A549 (cell line): Measurements from ENCODE around the gene TOX2. TPM values are rescaled to one million over a fixed set of nuclear protein-coding genes. Genes with fewer than 3 reads are reported as not detected.

Experiments
- ATAC-seq, 2 experiments: fragments of 200-7000 bp in 1 of 2; fragments of >200 bp in 1 of 2; cut with Nextera tagmentation in 1 of 2; cut with Tn5 transposase in 1 of 2; 3 replicates each; pipeline versions ENCODE4 v1.8.0 to v1.9.1; 2018 to 2020; ENCODE audit warnings: mild to moderate bottlenecking in 1 of 2, moderate library complexity in 1 of 2
- CTCF ChIA-PET: fragments of 300-600 bp; sonication (Branson Sonifier 250); formaldehyde crosslinking; extraction: SDS; loops from one replicate; lab custom pipeline; 2021; ENCODE audit warnings: antibody characterized with exemption, inconsistent platforms; lab: Yijun Ruan, JAX
- POLR2A ChIA-PET: fragments of 350-600 bp; formaldehyde crosslinking; extraction: SDS; loops from one replicate; lab custom pipeline; 2021; ENCODE audit warnings: antibody characterized with exemption, inconsistent platforms; lab: Yijun Ruan, JAX
- DNase-seq, 2 experiments: peaks; one replicate each; pipeline versions ENCODE4 v3.0.0 to v3.0.0-alpha.2; 2011 to 2016; ENCODE audit warnings: low read depth in 1 of 2, low spot score in 1 of 2
- FAIRE-seq: peaks from 2 replicates; lab custom pipeline; 2011; peaks lifted over from hg19 to GRCh38; lab: Jason Lieb, UNC
- H3K27ac ChIP-seq, 2 experiments: fragments of >200 bp; sonication (Bioruptor Twin); formaldehyde crosslinking; 3 replicates each; pipeline ENCODE4 v1.5.1; 2016 to 2017
- H3K4me1 ChIP-seq: fragments of >200 bp; sonication (Bioruptor Twin); formaldehyde crosslinking; 3 replicates; pipeline ENCODE4 v1.6.1; 2016
- H3K4me2 ChIP-seq: fragments of >200 bp; sonication (Bioruptor Twin); formaldehyde crosslinking; 3 replicates; pipeline ENCODE4 v1.6.1; 2016
- H3K4me3 ChIP-seq: fragments of >200 bp; sonication (Bioruptor Twin); formaldehyde crosslinking; 3 replicates; pipeline ENCODE4 v1.5.1; 2016
- H3K9me3 ChIP-seq: fragments of >200 bp; sonication (Bioruptor Twin); formaldehyde crosslinking; 3 replicates; pipeline ENCODE4 v1.6.1; 2016
- CBX2 ChIP-seq: fragments of 200-600 bp; sonication (generic); IDR thresholded peaks from 2 replicates; pipeline ENCODE4 v1.6.1; 2016; ENCODE audit warnings: low read depth, mild to moderate bottlenecking, borderline replicate concordance
- CHD4 ChIP-seq: fragments of 200-600 bp; sonication (generic); IDR thresholded peaks from 2 replicates; pipeline ENCODE4 v1.6.1; 2016; ENCODE audit warnings: antibody characterized with exemption, mild to moderate bottlenecking, borderline replicate concordance
- CTCF ChIP-seq: fragments of >200 bp; sonication (Bioruptor Twin); formaldehyde crosslinking; IDR thresholded peaks from 3 replicates; pipeline ENCODE4 v1.5.1; 2016
- EP300 ChIP-seq, 2 experiments: fragments of >200 bp; sonication (Bioruptor Twin); formaldehyde crosslinking; IDR thresholded peaks; 2 replicates in 1 of 2; 3 replicates in 1 of 2; pipeline ENCODE4 v1.6.1; 2016 to 2017
- ESRRA ChIP-seq: fragments of 150-350 bp; IDR thresholded peaks from 2 replicates; pipeline ENCODE4 v1.6.1; 2014; ENCODE audit warnings: mild to moderate bottlenecking, low read length, borderline replicate concordance
- HDAC2 ChIP-seq: fragments of 200-600 bp; sonication (generic); IDR thresholded peaks from 2 replicates; pipeline ENCODE4 v1.6.1; 2016
- HEYL ChIP-seq: fragments of 250-450 bp; sonication (Bioruptor Pico); IDR thresholded peaks from 2 replicates; pipeline ENCODE4 v1.8.0; 2021; ENCODE audit warnings: mild to moderate bottlenecking, moderate library complexity
- HOXA7 ChIP-seq: fragments of 250-450 bp; sonication (Bioruptor Pico); IDR thresholded peaks from 2 replicates; pipeline ENCODE4 v1.5.0; 2020; ENCODE audit warnings: mild to moderate bottlenecking, moderate library complexity
- HOXB5 ChIP-seq: fragments of 250-450 bp; sonication (Bioruptor Pico); IDR thresholded peaks from 2 replicates; pipeline ENCODE4 v1.5.0; 2020; ENCODE audit warnings: mild to moderate bottlenecking, moderate library complexity
- JUNB ChIP-seq: fragments of >200 bp; sonication (Bioruptor Twin); formaldehyde crosslinking; IDR thresholded peaks from 2 replicates; pipeline ENCODE4 v1.6.1; 2016
- KDM5A ChIP-seq: fragments of 200-600 bp; sonication (generic); IDR thresholded peaks from 2 replicates; pipeline ENCODE4 v1.6.1; 2016; ENCODE audit warnings: antibody characterized with exemption, mild to moderate bottlenecking
- MAFK ChIP-seq: fragments of 450-650 bp; IDR thresholded peaks from 2 replicates; pipeline ENCODE4 v1.6.1; 2014; ENCODE audit not compliant: partially characterized antibody
- MYC ChIP-seq: IDR thresholded peaks from 2 replicates; pipeline ENCODE4 v1.6.1; 2012; ENCODE audit warnings: mild to moderate bottlenecking, inconsistent platforms, low read length, improper control_type of control experiment, borderline replicate concordance
- NFE2L2 ChIP-seq: fragments of 150-350 bp; conservative IDR thresholded peaks from 2 replicates; pipeline ENCODE4 v1.6.1; 2014; ENCODE audit warnings: low read length
- PHF8 ChIP-seq: fragments of 200-600 bp; sonication (generic); IDR thresholded peaks from 2 replicates; pipeline ENCODE4 v1.6.1; 2016; ENCODE audit warnings: low read depth, mild to moderate bottlenecking, antibody characterized with exemption, moderate library complexity, borderline replicate concordance
- RAD21 ChIP-seq, 2 experiments: fragments of >200 bp in 1 of 2; sonication (Bioruptor Twin) in 1 of 2; formaldehyde crosslinking in 1 of 2; IDR thresholded peaks in 1 of 2; conservative IDR thresholded peaks in 1 of 2; 2 replicates in 1 of 2; 3 replicates in 1 of 2; pipeline ENCODE4 v1.6.1; 2012 to 2018; ENCODE audit warnings: inconsistent platforms in 1 of 2
- RARB ChIP-seq: fragments of 250-450 bp; sonication (Bioruptor Pico); IDR thresholded peaks from 2 replicates; pipeline ENCODE4 v1.8.0; 2021; ENCODE audit warnings: mild to moderate bottlenecking, moderate library complexity
- RFX5 ChIP-seq: fragments of 450-650 bp; IDR thresholded peaks from 2 replicates; pipeline ENCODE4 v1.7.1; 2014; ENCODE audit warnings: antibody characterized with exemption, mild to moderate bottlenecking, moderate library complexity
- RNF2 ChIP-seq: fragments of 200-600 bp; sonication (generic); IDR thresholded peaks from 2 replicates; pipeline ENCODE4 v1.6.1; 2016; ENCODE audit warnings: low read depth, mild to moderate bottlenecking, antibody characterized with exemption, moderate library complexity, borderline replicate concordance
- TFCP2L1 ChIP-seq: fragments of 250-450 bp; sonication (Bioruptor Pico); IDR thresholded peaks from 2 replicates; pipeline ENCODE4 v1.5.0; 2021; ENCODE audit warnings: mild to moderate bottlenecking
- TP53 ChIP-seq: fragments of 250-450 bp; sonication (Bioruptor Pico); IDR thresholded peaks from 2 replicates; pipeline ENCODE4 v1.5.0; 2021; ENCODE audit warnings: mild to moderate bottlenecking, moderate library complexity
- ZFP36 ChIP-seq: fragments of 450-650 bp; IDR thresholded peaks from 2 replicates; pipeline ENCODE4 v1.6.1; 2014; ENCODE audit warnings: borderline replicate concordance; ENCODE audit not compliant: partially characterized antibody
- ZSCAN20 ChIP-seq: fragments of 250-450 bp; sonication (Bioruptor Pico); IDR thresholded peaks from 2 replicates; pipeline ENCODE4 v1.8.0; 2022; ENCODE audit warnings: mild to moderate bottlenecking, moderate library complexity
- whole genome bisulfite sequencing: methylation state at CpG from one replicate; pipeline ENCODE4 v1.1.6; 2017; ENCODE audit errors: missing lambda C conversion rate; 5-methylcytosine and 5-hydroxymethylcytosine counted together
- polyA plus RNA-seq, 4 experiments: library from polyadenylated mRNA; depleted of rRNA in 3 of 4; stranded (reverse); fragments of >200 nt; fragmentation: RNase III in 1 of 4; extraction: RNeasy Plus Mini Kit Qiagen cat#74134 plus additional on column Dnase treatment in 1 of 4; gene quantifications; 2 replicates in 3 of 4; 3 replicates in 1 of 4; pipeline ENCODE4 v1.2.3, GENCODE V29; 2011 to 2017
- TF ChIP-seq, protein P1 (sequence below): fragments of >200 bp; sonication (Bioruptor Twin); formaldehyde crosslinking; IDR thresholded peaks from 2 replicates; pipeline ENCODE4 v1.6.1; 2016
- TF ChIP-seq, protein P2 (sequence below): fragments of 450-650 bp; IDR thresholded peaks from 2 replicates; pipeline ENCODE4 v1.6.1; 2014; ENCODE audit warnings: antibody characterized with exemption
- TF ChIP-seq, protein P3 (sequence below): fragments of >200 bp; sonication (Bioruptor Twin); formaldehyde crosslinking; IDR thresholded peaks from 3 replicates; pipeline ENCODE4 v1.6.1; 2016

The TOX2 gene
- polyA plus RNA-seq, 2 of the 4 experiments (the other 2 are of a cell fraction): 2.5 to 5.3 TPM

DNA sequence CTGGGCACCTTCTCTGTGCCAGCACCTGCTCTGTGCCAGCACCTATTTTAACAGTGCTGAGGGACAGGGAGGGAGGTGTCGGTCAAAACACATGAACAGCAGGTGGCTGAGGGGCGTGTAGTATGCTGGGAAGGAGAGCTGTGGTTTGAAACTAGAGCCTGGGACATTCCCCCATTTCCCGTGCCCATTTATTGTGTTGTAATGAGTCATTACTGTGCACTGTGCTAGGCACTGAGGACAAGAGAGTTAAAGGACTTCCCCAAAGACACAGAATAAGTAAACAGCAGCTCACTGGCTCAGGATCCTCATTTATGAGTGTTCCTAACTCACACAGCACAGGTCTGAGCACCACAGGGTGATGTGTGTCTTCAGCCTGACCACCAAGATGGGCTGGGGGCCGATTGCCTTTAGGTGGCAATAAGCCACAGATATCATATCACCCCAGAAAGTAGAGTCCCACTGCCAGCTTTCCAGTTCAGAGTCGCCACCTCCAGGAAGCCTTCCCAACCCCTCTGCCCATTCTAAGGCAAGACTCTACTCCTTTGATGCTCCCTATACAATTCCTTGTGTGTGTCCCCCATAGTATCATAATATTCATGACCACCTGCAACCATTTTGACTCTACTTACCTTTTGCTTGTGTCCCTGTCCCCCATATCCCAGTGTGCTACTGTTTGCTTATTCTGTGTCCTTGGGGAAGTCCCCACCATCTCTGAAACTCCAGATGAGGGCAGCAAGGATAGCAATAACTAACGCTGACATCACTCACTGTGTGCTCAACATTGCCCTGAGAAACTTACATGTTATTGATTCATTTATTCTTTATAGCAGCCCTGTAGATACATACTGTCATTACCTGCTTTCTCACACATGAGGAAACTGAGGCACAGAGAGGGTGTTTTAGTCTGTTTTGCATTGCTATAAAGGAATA, 87.3 kb downstream of the TOX2 start:
- TF ChIP-seq JUNB (no peak), KDM5A (no peak), ESRRA (no peak), CTCF (no peak), PHF8 (no peak), HDAC2 (no peak), NFE2L2 (no peak), HOXA7 (CRISPR knock-in tag) (no peak), MYC (no peak), HOXB5 (CRISPR knock-in tag) (no peak), CHD4 (no peak), RNF2 (no peak), ZFP36 (no peak), TP53 (CRISPR knock-in tag) (no peak), CBX2 (no peak), MAFK (no peak), RARB (CRISPR knock-in tag) (no peak), ZSCAN20 (no peak), RAD21 (conservative IDR thresholded peaks at IDR 0.05 in 1 of 2, IDR thresholded peaks at IDR 0.05 in 1 of 2) (no peak)
- TF ChIP-seq, protein P1, sequence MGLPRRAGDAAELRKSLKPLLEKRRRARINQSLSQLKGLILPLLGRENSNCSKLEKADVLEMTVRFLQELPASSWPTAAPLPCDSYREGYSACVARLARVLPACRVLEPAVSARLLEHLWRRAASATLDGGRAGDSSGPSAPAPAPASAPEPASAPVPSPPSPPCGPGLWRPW: no peak
- Histone ChIP-seq H3K4me2 (no peak overlapping the region), H3K4me3 (no peak overlapping the region), H3K4me1 (no peaks in the 10 kb centered on the region), H3K9me3 (no peaks in the 10 kb centered on the region), H3K27ac (no peak overlapping the region)
- ATAC-seq: no peak
- POLR2A ChIA-PET: no interaction called here
- FAIRE-seq: no peak
- 46% methylated on average over 6 of the region's 6 CpGs for WGBS
- CTCF ChIA-PET: interaction anchor here (2.2 kb wide), 1 partner anchor 253 kb away, joined by 9 read pairs; no protein-coding TSS in a partner anchor
- no peak for DNase-seq

- ATAC-seq (no peak), DNase-seq (no peak), FAIRE-seq (no peak)
- Histone ChIP-seq H3K4me2 (no peak overlapping the region), H3K4me1 (no peaks in the 10 kb centered on the region), H3K4me3 (no peak overlapping the region), H3K27ac (no peak overlapping the region), H3K9me3 (no peaks in the 10 kb centered on the region)
- POLR2A ChIA-PET: no interaction called here
- TF ChIP-seq TP53 (CRISPR knock-in tag): no peak
- TF ChIP-seq RNF2: no peak
- TF ChIP-seq EP300 (IDR thresholded peaks at IDR 0.05): no peak
- TF ChIP-seq NFE2L2: no peak
- TF ChIP-seq HEYL (CRISPR knock-in tag): no peak
- no peak for TF ChIP-seq RFX5
- no peak for TF ChIP-seq JUNB
- no peak for TF ChIP-seq TFCP2L1 (CRISPR knock-in tag)
- TF ChIP-seq, protein P2, sequence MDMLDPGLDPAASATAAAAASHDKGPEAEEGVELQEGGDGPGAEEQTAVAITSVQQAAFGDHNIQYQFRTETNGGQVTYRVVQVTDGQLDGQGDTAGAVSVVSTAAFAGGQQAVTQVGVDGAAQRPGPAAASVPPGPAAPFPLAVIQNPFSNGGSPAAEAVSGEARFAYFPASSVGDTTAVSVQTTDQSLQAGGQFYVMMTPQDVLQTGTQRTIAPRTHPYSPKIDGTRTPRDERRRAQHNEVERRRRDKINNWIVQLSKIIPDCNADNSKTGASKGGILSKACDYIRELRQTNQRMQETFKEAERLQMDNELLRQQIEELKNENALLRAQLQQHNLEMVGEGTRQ: no peak
- TF ChIP-seq, protein P3, sequence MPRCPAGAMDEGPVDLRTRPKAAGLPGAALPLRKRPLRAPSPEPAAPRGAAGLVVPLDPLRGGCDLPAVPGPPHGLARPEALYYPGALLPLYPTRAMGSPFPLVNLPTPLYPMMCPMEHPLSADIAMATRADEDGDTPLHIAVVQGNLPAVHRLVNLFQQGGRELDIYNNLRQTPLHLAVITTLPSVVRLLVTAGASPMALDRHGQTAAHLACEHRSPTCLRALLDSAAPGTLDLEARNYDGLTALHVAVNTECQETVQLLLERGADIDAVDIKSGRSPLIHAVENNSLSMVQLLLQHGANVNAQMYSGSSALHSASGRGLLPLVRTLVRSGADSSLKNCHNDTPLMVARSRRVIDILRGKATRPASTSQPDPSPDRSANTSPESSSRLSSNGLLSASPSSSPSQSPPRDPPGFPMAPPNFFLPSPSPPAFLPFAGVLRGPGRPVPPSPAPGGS: no peak
- WGBS: 56% methylated on average over 1 of the region's 1 CpG
- CTCF ChIA-PET: interaction anchor here (0.6 to 2.2 kb wide), 5 partner anchors 38 to 312 kb away, joined by 3 to 9 read pairs (median 4); no protein-coding TSS in a partner anchor
Measured at GRCh38 chr20:44002861-44003260, 88.2 kb downstream of the TOX2 start.
